Liver (tissue), 9 donors: Measurements from ENCODE around the gene CREB3L2. TPM values are rescaled to one million over a fixed set of nuclear protein-coding genes. Genes with fewer than 3 reads are reported as not detected.

ENCODE experiments used
- DNase-seq: peaks from one replicate; pipeline ENCODE4 v3.0.0-alpha.2; 2017; ENCODE audit warnings: low spot score
- H3K27ac ChIP-seq, 2 donors: one replicate each; pipeline ENCODE4 v1.7.0; 2013; ENCODE audit warnings: inconsistent platforms in 2 of 2, low read length in 2 of 2, control low read depth in 1 of 2, low read depth in 1 of 2, mild to moderate bottlenecking in 1 of 2
- H3K27me3 ChIP-seq, 4 donors: one replicate each; pipeline versions ENCODE4 v1.6.1 to v1.7.0; 2013; ENCODE audit warnings: low read length in 3 of 4, inconsistent platforms in 1 of 4, mild to moderate bottlenecking in 1 of 4, moderate library complexity in 1 of 4; ENCODE audit not compliant: control insufficient read depth in 4 of 4, insufficient read depth in 4 of 4
- H3K36me3 ChIP-seq, 4 donors: one replicate each; pipeline versions ENCODE4 v1.6.1 to v1.7.0; 2013; ENCODE audit warnings: low read length in 3 of 4, mild to moderate bottlenecking in 3 of 4, low read depth in 1 of 4, moderate library complexity in 1 of 4; ENCODE audit not compliant: control insufficient read depth in 4 of 4, insufficient read depth in 3 of 4
- H3K4me1 ChIP-seq, 4 donors: one replicate each; pipeline versions ENCODE4 v1.6.1 to v1.7.0; 2013; ENCODE audit warnings: low read length in 3 of 4, mild to moderate bottlenecking in 3 of 4, moderate library complexity in 1 of 4; ENCODE audit not compliant: control insufficient read depth in 4 of 4, insufficient read depth in 4 of 4
- H3K4me3 ChIP-seq, 3 donors: one replicate each; pipeline versions ENCODE4 v1.6.1 to v1.7.0; 2013; ENCODE audit warnings: low read length in 3 of 3, control low read depth in 1 of 3, low read depth in 1 of 3, mild to moderate bottlenecking in 1 of 3
- H3K9ac ChIP-seq, 2 donors: one replicate each; pipeline ENCODE4 v1.7.0; 2013; ENCODE audit warnings: low read length in 2 of 2, mild to moderate bottlenecking in 2 of 2, moderate library complexity in 2 of 2, control low read depth in 1 of 2, low read depth in 1 of 2
- H3K9me3 ChIP-seq, 4 donors: one replicate each; pipeline versions ENCODE4 v1.6.1 to v1.7.0; 2013; ENCODE audit warnings: low read length in 3 of 4; ENCODE audit not compliant: control insufficient read depth in 4 of 4
- ATF3 ChIP-seq: IDR thresholded peaks from 2 replicates; pipeline ENCODE4 v1.6.1; 2016; ENCODE audit warnings: antibody characterized with exemption
- CTCF ChIP-seq: fragments of 150-350 bp; IDR thresholded peaks from 2 replicates; pipeline ENCODE4 v1.5.1; 2017; ENCODE audit warnings: improper control_type of control experiment, low read depth, low read length; ENCODE audit not compliant: missing input control
- EGR1 ChIP-seq, 2 donors: IDR thresholded peaks; 2 replicates each; pipeline ENCODE4 v1.6.1; 2016 to 2018; ENCODE audit warnings: antibody characterized with exemption in 2 of 2, low read depth in 2 of 2
- FOXA1 ChIP-seq: IDR thresholded peaks from 2 replicates; pipeline ENCODE4 v1.6.1; 2016; ENCODE audit warnings: antibody characterized with exemption
- FOXA2 ChIP-seq: IDR thresholded peaks from 2 replicates; pipeline ENCODE4 v1.6.1; 2016; ENCODE audit warnings: antibody characterized with exemption
- GABPA ChIP-seq, 2 donors: IDR thresholded peaks in 1 of 2; conservative IDR thresholded peaks in 1 of 2; 2 replicates each; pipeline ENCODE4 v1.6.1; 2016; ENCODE audit warnings: antibody characterized with exemption in 2 of 2, mild to moderate bottlenecking in 1 of 2, moderate library complexity in 1 of 2
- HNF4A ChIP-seq, 2 donors: conservative IDR thresholded peaks; 2 replicates each; pipeline ENCODE4 v1.6.1; 2016; ENCODE audit warnings: antibody characterized with exemption in 2 of 2, mild to moderate bottlenecking in 2 of 2
- HNF4G ChIP-seq: IDR thresholded peaks from 2 replicates; pipeline ENCODE4 v1.6.1; 2016; ENCODE audit warnings: antibody characterized with exemption
- JUND ChIP-seq, 2 donors: IDR thresholded peaks; 2 replicates each; pipeline ENCODE4 v1.6.1; 2016; ENCODE audit warnings: antibody characterized with exemption in 2 of 2
- NR2F2 ChIP-seq: IDR thresholded peaks from 2 replicates; pipeline ENCODE4 v1.6.1; 2016; ENCODE audit warnings: antibody characterized with exemption
- RAD21 ChIP-seq, 2 donors: IDR thresholded peaks; 2 replicates each; pipeline ENCODE4 v1.6.1; 2016; ENCODE audit warnings: antibody characterized with exemption in 2 of 2, mild to moderate bottlenecking in 2 of 2
- RXRA ChIP-seq, 2 donors: IDR thresholded peaks; 2 replicates each; pipeline ENCODE4 v1.6.1; 2017 to 2018; ENCODE audit warnings: antibody characterized with exemption in 2 of 2, mild to moderate bottlenecking in 1 of 2
- SP1 ChIP-seq: IDR thresholded peaks from 2 replicates; pipeline ENCODE4 v1.6.1; 2018; ENCODE audit warnings: antibody characterized with exemption, mild to moderate bottlenecking
- TAF1 ChIP-seq: conservative IDR thresholded peaks from 2 replicates; pipeline ENCODE4 v1.6.1; 2016; ENCODE audit warnings: antibody characterized with exemption, mild to moderate bottlenecking
- YY1 ChIP-seq: IDR thresholded peaks from 2 replicates; pipeline ENCODE4 v1.6.1; 2016; ENCODE audit warnings: antibody characterized with exemption, mild to moderate bottlenecking
- WGBS: extraction: QIAGEN DNeasy Blood & Tissue Kit; methylation state at CpG from one replicate; pipeline ENCODE4 v1.1.7; 2013; 5-methylcytosine and 5-hydroxymethylcytosine counted together
- polyA plus RNA-seq, 2 donors: library from polyadenylated mRNA; stranded (reverse) in 1 of 2; unstranded in 1 of 2; fragments of 200-250 nt in 1 of 2; fragments of >200 nt in 1 of 2; fragmentation: Nextera tagmentation in 1 of 2; extraction: Ambion mirVana in 1 of 2; gene quantifications; one replicate each; pipeline versions ENCODE4 v1.2.1 to v1.2.3, GENCODE V29; 2013 to 2015
- total RNA-seq, 2 donors: library from RNA; depleted of rRNA; stranded (reverse); fragments of >200 nt; gene quantifications; one replicate each; pipeline ENCODE4 v1.2.3, GENCODE V29; 2014
- TF ChIP-seq, protein P1 (sequence below): IDR thresholded peaks from 2 replicates; pipeline ENCODE4 v1.6.1; 2016; ENCODE audit warnings: antibody characterized with exemption
- TF ChIP-seq, protein P2 (sequence below): IDR thresholded peaks from 2 replicates; pipeline ENCODE4 v1.6.1; 2016; ENCODE audit warnings: antibody characterized with exemption
- TF ChIP-seq, protein P3 (sequence below): IDR thresholded peaks from 2 replicates; pipeline ENCODE4 v1.6.1; 2016; ENCODE audit warnings: antibody characterized with exemption, mild to moderate bottlenecking
- donor health status: healthy.
- donor health status: healthy.
- donor health status: healthy.
- donor health status: healthy.
- donor health status: healthy.

The CREB3L2 gene
- total and polyA plus RNA-seq, 4 donors = 6.7 to 16.6 (median 9.9) TPM

DNA sequence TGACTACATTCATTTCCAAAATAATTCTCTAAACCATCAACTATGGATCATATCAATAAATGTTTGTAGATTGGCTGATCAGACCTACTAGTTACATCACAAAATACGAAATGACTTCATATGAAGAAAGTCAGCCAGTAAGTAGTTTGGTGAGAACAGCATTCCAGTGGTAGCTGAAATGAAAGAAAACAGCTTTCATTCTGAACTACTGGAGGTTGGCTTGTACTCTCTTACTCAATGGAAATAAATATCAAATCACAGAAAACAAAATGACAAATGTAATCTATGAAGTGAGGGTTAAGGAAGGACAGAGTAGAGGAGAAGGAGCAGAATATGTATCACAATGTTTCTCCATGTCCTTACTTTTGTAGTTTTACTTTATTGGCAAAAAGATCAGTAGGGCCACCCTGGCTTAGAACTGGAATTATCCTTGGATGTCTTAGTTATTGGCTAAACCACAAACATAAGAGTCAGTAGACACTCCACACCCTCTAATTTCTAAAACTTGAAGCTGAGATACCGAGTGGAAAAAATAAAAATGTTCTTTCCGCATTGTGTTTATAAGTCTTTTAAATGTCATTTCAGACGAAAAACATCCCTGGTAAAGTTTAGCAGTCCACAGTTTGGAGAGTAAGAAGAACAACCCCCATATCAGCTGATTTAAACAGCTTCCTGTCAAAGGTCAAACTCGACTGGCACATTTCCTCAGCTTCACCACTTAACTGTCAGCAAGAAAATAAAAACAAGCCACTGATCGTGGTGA is 81.1 kb downstream of the CREB3L2 start:
- DNase-seq = no peak
- peak overlapping the region in 1 of 2 donors; percentile 16 for H3K27ac ChIP-seq

GRCh38 chr7:137919987-137920386 is 81.9 kb downstream of the CREB3L2 start:
- Histone ChIP-seq H3K9me3 (no peaks in the 10 kb centered on the region), H3K9ac (no peak overlapping the region), H3K27ac (no peak overlapping the region), H3K36me3 (peaks cover 0 to 15% (median 7%) of the 10 kb centered on the region in 4 donors), H3K27me3 (no peaks in the 10 kb centered on the region), H3K4me3 (no peak overlapping the region), H3K4me1 (peaks cover 0 to 5% (median 0%) of the 10 kb centered on the region in 4 donors)
- no peak for TF ChIP-seq HNF4G
- TF ChIP-seq ATF3 = no peak
- TF ChIP-seq TAF1 = no peak
- TF ChIP-seq SP1 = no peak
- no peak for TF ChIP-seq RXRA (IDR thresholded peaks at IDR 0.05)
- TF ChIP-seq HNF4A (conservative IDR thresholded peaks at IDR 0.05) = no peak
- TF ChIP-seq YY1 = no peak
- no peak for TF ChIP-seq GABPA (IDR thresholded peaks at IDR 0.05 in 1 of 2, conservative IDR thresholded peaks at IDR 0.05 in 1 of 2)
- no peak for TF ChIP-seq JUND (IDR thresholded peaks at IDR 0.05)
- TF ChIP-seq, protein P1, sequence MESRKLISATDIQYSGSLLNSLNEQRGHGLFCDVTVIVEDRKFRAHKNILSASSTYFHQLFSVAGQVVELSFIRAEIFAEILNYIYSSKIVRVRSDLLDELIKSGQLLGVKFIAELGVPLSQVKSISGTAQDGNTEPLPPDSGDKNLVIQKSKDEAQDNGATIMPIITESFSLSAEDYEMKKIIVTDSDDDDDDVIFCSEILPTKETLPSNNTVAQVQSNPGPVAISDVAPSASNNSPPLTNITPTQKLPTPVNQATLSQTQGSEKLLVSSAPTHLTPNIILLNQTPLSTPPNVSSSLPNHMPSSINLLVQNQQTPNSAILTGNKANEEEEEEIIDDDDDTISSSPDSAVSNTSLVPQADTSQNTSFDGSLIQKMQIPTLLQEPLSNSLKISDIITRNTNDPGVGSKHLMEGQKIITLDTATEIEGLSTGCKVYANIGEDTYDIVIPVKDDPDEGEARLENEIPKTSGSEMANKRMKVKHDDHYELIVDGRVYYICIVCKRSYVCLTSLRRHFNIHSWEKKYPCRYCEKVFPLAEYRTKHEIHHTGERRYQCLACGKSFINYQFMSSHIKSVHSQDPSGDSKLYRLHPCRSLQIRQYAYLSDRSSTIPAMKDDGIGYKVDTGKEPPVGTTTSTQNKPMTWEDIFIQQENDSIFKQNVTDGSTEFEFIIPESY = no peak
- TF ChIP-seq NR2F2 = no peak
- no peak for TF ChIP-seq RAD21 (IDR thresholded peaks at IDR 0.05)
- no peak for TF ChIP-seq EGR1 (IDR thresholded peaks at IDR 0.05; ENCODE audit: low read depth in 2 of 2)
- TF ChIP-seq FOXA1 = no peak
- no peak for TF ChIP-seq FOXA2
- TF ChIP-seq, protein P2, sequence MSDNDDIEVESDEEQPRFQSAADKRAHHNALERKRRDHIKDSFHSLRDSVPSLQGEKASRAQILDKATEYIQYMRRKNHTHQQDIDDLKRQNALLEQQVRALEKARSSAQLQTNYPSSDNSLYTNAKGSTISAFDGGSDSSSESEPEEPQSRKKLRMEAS = no peak
- TF ChIP-seq CTCF = no peak
- TF ChIP-seq, protein P3, sequence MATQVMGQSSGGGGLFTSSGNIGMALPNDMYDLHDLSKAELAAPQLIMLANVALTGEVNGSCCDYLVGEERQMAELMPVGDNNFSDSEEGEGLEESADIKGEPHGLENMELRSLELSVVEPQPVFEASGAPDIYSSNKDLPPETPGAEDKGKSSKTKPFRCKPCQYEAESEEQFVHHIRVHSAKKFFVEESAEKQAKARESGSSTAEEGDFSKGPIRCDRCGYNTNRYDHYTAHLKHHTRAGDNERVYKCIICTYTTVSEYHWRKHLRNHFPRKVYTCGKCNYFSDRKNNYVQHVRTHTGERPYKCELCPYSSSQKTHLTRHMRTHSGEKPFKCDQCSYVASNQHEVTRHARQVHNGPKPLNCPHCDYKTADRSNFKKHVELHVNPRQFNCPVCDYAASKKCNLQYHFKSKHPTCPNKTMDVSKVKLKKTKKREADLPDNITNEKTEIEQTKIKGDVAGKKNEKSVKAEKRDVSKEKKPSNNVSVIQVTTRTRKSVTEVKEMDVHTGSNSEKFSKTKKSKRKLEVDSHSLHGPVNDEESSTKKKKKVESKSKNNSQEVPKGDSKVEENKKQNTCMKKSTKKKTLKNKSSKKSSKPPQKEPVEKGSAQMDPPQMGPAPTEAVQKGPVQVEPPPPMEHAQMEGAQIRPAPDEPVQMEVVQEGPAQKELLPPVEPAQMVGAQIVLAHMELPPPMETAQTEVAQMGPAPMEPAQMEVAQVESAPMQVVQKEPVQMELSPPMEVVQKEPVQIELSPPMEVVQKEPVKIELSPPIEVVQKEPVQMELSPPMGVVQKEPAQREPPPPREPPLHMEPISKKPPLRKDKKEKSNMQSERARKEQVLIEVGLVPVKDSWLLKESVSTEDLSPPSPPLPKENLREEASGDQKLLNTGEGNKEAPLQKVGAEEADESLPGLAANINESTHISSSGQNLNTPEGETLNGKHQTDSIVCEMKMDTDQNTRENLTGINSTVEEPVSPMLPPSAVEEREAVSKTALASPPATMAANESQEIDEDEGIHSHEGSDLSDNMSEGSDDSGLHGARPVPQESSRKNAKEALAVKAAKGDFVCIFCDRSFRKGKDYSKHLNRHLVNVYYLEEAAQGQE = no peak
- no peak for DNase-seq
- 97% methylated on average over 1 of the region's 1 CpG for WGBS

More for the DNA sequence above, 81.1 kb downstream of the CREB3L2 start:
- TF ChIP-seq, protein P1 = peak; percentile 12
- TF ChIP-seq RAD21 (IDR thresholded peaks at IDR 0.05) (peak in 1 of 2 donors; percentile 14), NR2F2 (peak; percentile 75), HNF4A (conservative IDR thresholded peaks at IDR 0.05) (no peak)
- no peak overlapping the region for H3K9ac ChIP-seq
- no peaks in the 10 kb centered on the region for H3K27me3 ChIP-seq
- no peak overlapping the region for H3K4me3 ChIP-seq
- H3K9me3 ChIP-seq = no peaks in the 10 kb centered on the region
- peaks cover 0 to 13% (median 2%) of the 10 kb centered on the region in 4 donors for H3K36me3 ChIP-seq
- peaks cover 0 to 5% (median 0%) of the 10 kb centered on the region in 4 donors for H3K4me1 ChIP-seq
- WGBS = 52% methylated on average over 6 of the region's 6 CpGs
